GM19025 (cell line): ENCODE results near the gene SRRM2.
"Not testable (repeated sequence)": the region's sequence is repeated elsewhere in the genome, so short reads cannot be mapped to it uniquely, and the experiment has no call there.

Experiments used
- ATAC-seq: cut with Tn5 transposase; IDR thresholded peaks from one replicate; pipeline ENCODE4 v1.9.1; 2021; ENCODE audit warnings: mild to moderate bottlenecking, low read depth, moderate library complexity; ENCODE audit not compliant: unreplicated experiment

Gene SRRM2

GRCh38 chr16:2713985-2714774 lies 38.3 kb upstream of the SRRM2 start:
- no peak for ATAC-seq

DNA sequence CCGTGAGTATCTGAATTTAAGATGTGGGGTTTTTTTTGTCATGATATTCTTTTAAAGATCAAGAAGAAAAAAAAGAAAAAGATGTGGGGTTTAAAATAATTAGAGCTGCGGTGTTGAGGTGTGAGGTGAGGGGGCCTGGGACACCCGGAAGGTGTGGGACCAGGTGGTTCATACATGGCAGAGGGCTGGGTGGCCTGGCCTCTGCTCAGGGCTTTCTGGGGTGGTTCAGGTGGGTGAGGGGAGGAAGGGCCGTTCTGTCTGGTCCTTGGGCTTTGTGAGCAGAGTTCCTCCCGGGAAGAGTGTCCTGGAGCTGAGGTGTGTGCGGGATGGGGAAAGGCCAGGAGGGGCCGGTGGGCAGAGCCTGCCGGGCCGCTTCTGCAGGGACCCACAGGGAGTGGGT lies 37.4 kb upstream of the SRRM2 start:
- no peak for ATAC-seq

- no peak for ATAC-seq
These were observed 36.9 kb upstream of the SRRM2 start for GRCh38 chr16:2715519-2715918.

DNA sequence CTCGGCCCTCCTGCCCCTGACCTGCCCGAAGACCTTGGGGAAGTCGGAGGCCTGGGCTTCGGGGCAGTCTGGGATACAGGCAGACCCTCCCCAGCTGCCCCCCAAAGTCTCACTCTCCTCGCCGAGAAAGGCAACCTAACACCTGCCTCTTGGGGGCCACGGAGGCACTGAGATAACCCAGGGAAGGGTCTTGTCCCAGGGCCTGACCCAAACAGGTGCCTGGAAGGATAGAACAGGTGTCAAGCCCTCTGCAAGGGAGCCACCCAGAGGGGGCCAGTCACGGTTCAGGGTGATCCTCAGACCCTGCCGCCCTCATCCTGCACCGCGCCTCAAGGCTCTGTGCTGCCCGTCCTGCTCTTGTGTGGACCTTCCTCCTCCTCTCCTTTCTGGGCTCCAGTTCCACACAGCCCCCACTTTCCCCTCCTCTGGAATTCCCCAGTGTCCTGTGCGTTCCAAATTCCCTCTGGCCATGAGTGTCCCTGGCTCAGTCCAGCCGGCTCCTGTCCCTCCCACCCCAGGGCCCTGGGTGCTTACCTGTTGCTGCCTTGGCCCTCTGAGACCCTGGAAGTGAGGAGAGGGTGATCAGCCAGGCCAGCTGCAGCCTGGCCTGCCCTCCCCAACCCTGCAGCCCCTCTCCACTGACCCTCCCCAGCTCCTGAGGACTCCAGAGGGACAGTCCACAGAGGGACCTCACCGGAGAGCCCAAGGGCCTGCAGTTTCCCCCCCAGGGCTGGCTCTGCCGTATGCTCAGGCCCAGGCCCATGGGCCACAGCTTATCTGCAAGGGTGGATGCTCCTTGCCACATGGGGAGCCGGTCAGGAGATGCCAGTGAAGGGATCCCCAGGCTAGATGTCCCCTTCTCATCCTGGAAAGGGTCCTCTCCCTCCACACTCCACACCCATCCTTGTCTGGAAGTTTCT lies 36.2 kb upstream of the SRRM2 start:
- ATAC-seq: no peak

DNA sequence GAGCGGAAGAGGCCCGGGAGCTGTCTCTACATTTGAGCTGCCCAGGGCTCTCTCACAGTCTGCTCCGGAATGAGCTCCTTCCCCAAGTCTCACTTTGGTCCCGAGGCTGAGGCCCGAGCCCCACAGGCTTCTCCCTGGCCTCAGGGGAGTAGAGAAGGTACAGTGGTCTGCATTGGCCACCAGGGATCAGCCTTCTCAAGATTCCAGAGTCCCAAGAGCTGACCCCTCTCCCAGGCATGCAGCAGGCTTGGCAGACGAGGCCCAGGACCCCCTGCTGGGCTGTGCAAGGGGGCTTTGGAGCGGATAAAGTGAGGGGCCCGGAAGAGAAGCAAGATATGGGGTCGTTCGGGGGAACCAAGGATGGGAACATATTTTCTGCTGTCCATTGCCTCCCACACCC lies 35.5 kb upstream of the SRRM2 start:
- ATAC-seq: no peak

DNA sequence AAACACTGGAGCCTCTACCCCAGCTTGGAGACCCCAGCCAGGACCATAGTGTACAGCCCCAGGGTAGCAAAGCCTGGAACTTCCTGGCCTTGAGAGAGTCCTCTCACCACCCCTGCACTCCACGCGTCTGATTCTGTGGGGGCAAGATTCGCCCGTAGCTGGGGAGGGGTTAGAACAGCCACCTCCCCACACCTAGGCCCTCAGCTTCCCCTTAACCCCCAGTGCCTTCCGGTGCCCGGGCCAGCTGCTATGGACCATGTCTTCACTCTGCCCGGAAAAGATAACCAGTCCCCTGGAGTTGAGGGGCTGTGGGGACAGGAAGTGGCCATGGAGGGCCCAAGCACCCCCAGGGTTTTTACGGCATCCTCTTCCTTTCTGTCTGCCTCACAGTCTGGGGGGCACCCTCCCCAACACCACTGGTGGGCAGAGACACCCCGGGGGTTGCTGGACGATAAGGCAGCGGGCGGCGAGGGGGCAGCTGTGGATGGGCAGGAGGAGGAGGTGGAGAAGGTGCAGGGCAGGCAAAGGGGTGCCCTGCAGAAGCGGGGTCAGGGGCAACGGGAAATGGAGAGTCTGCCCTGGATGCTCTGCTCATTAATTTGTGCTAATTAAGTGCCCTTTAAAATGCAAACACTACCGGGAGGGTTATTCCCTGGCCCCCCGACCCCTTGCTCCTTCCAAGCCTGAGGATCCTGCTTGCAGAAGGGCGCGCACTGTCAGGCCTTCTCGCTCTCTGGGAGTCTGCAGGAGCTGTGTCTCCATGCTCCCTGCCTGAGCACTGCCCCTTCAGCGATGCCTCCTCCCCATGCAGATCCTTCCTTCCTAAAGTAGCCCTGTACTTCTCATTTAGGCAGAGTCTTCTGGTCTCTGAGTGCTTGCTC lies 34.8 kb upstream of the SRRM2 start:
- ATAC-seq: no peak

DNA sequence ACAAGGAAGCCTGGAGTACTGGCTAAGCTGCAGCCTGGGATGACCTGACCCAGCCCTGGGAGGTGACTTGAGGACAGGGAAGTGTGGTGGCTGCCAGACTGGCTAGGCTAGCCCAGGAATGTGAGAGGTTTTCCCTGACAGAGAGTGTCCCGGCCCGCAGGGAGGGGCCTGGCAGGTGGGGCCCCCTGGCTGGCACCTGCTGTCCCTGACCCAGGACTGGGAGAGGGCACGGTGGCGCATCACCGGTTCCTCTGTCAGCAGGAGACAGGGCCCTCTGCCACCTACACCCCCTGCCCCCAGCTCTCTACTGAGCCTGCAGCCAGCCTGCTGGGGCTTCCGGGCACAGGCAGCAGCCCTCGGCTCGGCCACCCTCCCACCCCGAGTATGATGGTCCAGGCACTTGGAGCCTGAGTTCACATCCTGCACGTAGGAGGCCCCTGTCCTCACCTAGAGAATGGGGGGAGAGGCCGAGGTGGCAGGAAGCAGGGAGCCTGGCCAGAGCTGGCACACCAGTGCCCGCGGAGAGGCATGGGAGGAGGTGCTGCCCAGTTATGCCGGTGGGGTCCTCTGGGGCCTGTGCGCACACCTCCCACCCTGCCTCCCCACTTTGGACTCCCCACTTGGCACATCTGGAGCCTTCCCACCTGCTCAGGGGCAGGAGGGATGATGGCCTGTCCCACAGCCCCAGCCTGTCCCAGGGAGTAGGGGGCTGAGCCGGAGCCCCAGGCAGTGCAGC lies 32.9 kb upstream of the SRRM2 start:
- no peak for ATAC-seq

GRCh38 chr16:2720064-2720457 lies 32.4 kb upstream of the SRRM2 start, which contains the start of gene PRSS27:
Gene PRSS27 (minus strand): TSS chr16:2720224. CDS start chr16:2720160, 64 bp downstream.
- no peak for ATAC-seq

DNA sequence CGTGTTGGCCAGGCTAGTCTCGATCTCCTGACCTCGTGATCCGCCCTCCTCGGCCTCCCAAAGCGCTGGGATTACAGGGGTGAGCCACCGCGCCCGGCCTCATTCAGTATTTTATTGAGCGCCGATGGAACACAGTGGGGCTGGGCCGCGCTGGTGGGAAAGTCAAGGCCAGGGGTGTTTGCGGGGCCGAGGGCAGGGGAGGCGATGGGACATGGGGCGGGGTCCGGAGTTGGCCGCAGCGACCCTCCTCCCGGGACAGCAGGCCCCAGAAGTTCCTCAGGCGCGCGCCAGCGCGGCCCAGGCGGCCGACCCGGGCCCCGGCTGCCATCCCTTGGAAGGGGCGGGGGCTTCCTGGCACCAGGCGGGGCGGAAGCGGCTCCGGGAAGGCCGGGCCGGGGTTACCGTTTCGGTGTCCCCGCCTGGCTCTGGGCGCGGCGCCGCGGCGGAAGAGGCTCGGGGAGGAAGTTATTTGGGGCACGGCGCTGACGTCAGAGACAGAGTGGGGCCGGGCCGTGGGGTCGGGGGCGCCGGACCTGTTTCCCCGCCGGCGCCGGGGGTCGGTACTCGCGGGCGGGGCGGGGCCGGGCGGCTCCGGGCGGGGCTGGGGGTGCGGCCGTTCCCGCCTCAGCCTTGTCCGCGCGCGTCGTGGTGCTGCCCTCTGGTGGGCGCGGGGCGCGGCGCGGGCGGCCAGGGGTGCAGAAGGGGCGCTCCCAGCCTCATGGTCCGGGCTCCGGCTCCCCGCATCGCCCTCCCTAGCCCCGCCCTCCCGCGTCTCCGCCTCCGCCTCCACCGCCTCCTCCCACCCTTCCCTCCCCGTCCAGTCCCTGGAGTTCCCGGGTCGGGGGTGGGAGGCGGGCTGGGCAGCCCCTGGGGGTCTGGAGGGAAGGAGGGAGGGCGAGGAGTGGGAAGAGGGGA lies 31.5 kb upstream of the SRRM2 start:
- peak; percentile 83 for ATAC-seq

- ATAC-seq: not testable (repeated sequence)
These were observed 30.7 kb upstream of the SRRM2 start for GRCh38 chr16:2721634-2722173.

GRCh38 chr16:2724088-2724676 lies 28.3 kb upstream of the SRRM2 start:
- ATAC-seq: no peak

- ATAC-seq: no peak
These were observed 27.6 kb upstream of the SRRM2 start for GRCh38 chr16:2724816-2725348.

DNA sequence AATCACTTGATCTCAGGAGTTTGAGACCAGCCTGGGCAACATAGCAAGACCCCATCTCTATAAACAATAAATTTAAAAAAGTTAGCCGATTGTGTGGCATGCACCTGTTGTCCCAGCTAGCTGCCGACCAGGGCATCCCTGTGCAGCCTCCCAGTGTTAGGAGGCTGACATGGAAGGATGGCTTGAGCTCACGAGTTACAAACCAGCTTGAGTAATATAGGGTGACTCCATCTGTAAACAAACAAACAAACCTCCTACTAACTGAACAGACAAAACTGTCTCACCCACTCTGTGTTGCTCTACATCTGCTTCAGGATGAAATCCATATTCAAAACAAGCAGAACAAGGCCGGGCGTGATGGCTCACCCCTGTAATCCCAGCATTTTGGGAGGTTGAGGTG lies 25.5 kb upstream of the SRRM2 start:
- ATAC-seq: no peak

- no peak for ATAC-seq
These were observed 24.4 kb upstream of the SRRM2 start for GRCh38 chr16:2728034-2728433.

DNA sequence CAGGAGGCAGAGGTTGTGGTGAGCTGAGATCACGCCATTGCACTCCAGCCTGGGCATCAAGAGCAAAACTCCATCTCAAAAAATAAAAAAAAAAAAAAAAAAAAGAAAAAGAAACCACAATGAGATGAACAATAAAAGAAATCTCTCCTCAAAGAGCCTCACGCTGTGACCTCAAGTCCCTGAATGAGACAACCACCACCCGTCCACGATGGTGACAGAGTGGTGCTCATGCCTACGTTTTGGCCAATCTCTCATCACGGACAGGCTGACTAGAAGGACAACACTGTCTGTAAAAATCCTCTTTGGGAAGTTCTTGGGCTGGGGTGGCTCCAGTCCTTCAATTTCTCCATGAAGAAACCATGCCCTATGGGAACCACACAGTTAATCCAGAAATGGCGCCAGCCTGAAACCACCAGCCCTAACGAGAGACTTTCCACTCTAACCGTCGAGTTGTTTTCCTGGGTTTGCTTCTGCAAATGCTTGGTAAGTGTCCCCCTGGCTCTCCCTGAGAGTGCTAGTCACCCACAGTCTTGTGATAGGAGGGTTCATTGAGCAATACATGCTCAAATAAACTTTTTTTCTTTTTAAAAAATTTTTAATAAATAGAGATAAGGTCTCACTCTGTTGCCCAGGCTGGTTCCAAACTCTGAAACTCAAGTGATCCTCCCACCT lies 17.5 kb upstream of the SRRM2 start:
- no peak for ATAC-seq

DNA sequence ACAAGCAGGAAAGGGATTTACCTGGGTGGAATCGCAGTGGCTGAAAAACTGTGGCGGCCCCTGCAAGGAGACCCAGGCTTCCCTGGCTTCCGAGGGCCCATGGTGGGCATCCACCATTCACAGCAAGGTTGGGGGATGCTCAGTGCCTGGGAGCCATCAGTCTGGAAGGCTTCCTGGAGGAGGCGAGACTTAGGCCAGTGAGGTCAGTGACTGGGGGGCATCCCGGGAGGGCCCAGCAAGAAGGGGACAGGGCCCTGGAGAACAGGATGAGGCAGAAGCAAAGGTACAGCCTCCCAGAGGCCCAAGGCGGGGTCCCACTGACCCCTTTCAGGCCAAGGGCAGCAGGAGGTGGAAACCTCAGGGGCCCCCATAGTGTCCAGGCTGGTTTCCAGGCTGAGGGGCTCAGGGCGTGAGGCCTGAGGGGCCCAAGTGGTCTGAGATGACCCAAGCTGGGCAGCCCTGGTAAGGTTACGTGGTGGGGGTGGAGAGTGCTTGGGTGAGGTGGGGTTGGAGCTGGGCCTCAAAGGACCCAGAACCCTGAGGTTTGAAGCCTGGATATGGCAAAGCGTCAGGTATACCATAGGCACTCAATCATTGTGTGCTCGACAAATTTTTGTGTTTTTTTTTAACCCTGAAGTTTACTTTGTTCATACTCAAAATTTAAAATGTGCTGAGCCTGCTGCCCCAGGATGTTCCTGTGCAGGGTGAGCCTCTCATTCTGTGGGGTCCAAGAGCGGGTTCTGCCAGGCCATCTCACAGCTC lies 15.8 kb upstream of the SRRM2 start:
- no peak for ATAC-seq

DNA sequence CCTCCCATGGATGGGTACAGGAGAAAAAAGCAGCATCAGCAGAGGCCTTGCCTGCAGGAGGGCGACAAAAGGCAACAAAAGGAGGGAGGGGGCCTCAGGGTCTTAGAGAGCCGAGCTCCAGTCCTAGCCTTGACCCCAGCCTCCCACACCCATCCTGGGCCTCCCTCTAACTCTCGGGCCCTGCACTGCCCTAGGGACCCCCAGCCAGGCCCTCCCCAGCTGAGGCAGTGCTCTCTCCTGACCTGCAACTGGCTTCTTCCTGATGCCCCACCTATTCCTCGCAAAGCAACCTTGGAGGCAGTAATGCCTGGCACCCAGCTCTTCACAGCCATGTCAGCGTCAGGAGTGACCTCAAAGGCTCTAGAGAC lies 15.2 kb upstream of the SRRM2 start:
- ATAC-seq: no peak
